K562 (cell line): Measurements from ENCODE around the gene HSPB7. TPM values are rescaled to one million over a fixed set of nuclear protein-coding genes. Genes with fewer than 3 reads are reported as not detected.

Experiments used
- BDP1 ChIP-seq: IDR thresholded peaks from 3 replicates; pipeline ENCODE4 v1.6.1; 2011; ENCODE audit not compliant: insufficient read length, insufficient read depth
- CBX8 ChIP-seq: fragments of 200-600 bp; sonication (generic); IDR thresholded peaks from 2 replicates; pipeline ENCODE4 v1.6.1; 2012; ENCODE audit warnings: borderline replicate concordance, mixed run types, low read depth, mild to moderate bottlenecking, moderate library complexity, mixed read lengths, low read length, control low read depth, inconsistent platforms; ENCODE audit not compliant: poor library complexity, severe bottlenecking; ENCODE audit errors: extremely low read depth
- CHD4 ChIP-seq: fragments of 200-600 bp; sonication (generic); IDR thresholded peaks from 3 replicates; pipeline ENCODE4 v1.6.1; 2012; ENCODE audit warnings: low read depth, mild to moderate bottlenecking, mixed read lengths, low read length, inconsistent platforms; ENCODE audit not compliant: insufficient read depth, insufficient replicate concordance, poor library complexity, severe bottlenecking
- CREM ChIP-seq: IDR thresholded peaks from 2 replicates; pipeline ENCODE4 v1.6.1; 2014; ENCODE audit warnings: antibody characterized with exemption, low read depth
- DLX4 ChIP-seq: fragments of 250-450 bp; sonication (Bioruptor Pico); IDR thresholded peaks from 2 replicates; pipeline ENCODE4 v1.6.1; 2021; ENCODE audit warnings: mild to moderate bottlenecking
- EZH2 ChIP-seq: IDR thresholded peaks from 2 replicates; pipeline ENCODE4 v1.6.1; 2012; ENCODE audit warnings: low read depth, mild to moderate bottlenecking, inconsistent platforms, low read length, borderline replicate concordance
- HCFC1 ChIP-seq: IDR thresholded peaks from 2 replicates; pipeline ENCODE4 v1.6.1; 2012; ENCODE audit warnings: low read depth, low read length, improper control_type of control experiment
- HDAC3 ChIP-seq: fragments of 450-650 bp; IDR thresholded peaks from 2 replicates; pipeline ENCODE4 v1.6.1; 2018; ENCODE audit warnings: borderline replicate concordance, mild to moderate bottlenecking, moderate library complexity; ENCODE audit not compliant: partially characterized antibody
- HLTF ChIP-seq: fragments of 450-650 bp; IDR thresholded peaks from 2 replicates; pipeline ENCODE4 v1.6.1; 2016
- HSF4 ChIP-seq: fragments of 250-450 bp; sonication (Bioruptor Pico); IDR thresholded peaks from 2 replicates; pipeline ENCODE4 v2.1.2; 2022; ENCODE audit warnings: mild to moderate bottlenecking, moderate library complexity, borderline replicate concordance
- KAT7 ChIP-seq: sonication (generic); formaldehyde crosslinking; IDR thresholded peaks from 2 replicates; pipeline ENCODE4 v1.8.0; 2022; ENCODE audit warnings: missing genetic modification reagents, mild to moderate bottlenecking, borderline replicate concordance
- KAT8 ChIP-seq: fragments of 450-650 bp; IDR thresholded peaks from 2 replicates; pipeline ENCODE4 v1.6.1; 2016; ENCODE audit warnings: low read depth, mild to moderate bottlenecking
- MAZ ChIP-seq, 2 experiments: fragments of 450-650 bp in 1 of 2; sonication (generic) in 1 of 2; formaldehyde crosslinking; IDR thresholded peaks in 1 of 2; conservative IDR thresholded peaks in 1 of 2; 2 replicates each; pipeline versions ENCODE4 v1.4.0 to v1.5.0; 2020; ENCODE audit warnings: mild to moderate bottlenecking in 1 of 2, missing genetic modification reagents in 1 of 2
- NFIX ChIP-seq: fragments of 250-450 bp; sonication (Bioruptor Pico); IDR thresholded peaks from 2 replicates; pipeline ENCODE4 v1.4.0; 2020; ENCODE audit warnings: low read depth, mild to moderate bottlenecking, moderate library complexity
- PHF21A ChIP-seq: fragments of 450-650 bp; IDR thresholded peaks from 2 replicates; pipeline ENCODE4 v1.6.1; 2017; ENCODE audit warnings: low read depth, borderline replicate concordance
- RFX7 ChIP-seq: fragments of 250-450 bp; sonication (Bioruptor Pico); IDR thresholded peaks from 2 replicates; pipeline ENCODE4 v1.5.1; 2021; ENCODE audit warnings: mild to moderate bottlenecking
- RNF2 ChIP-seq: sonication (generic); IDR thresholded peaks from 2 replicates; pipeline ENCODE4 v1.6.1; 2016
- SREBF1 ChIP-seq: fragments of 150-350 bp; IDR thresholded peaks from 2 replicates; pipeline ENCODE4 v1.6.1; 2014; ENCODE audit warnings: antibody characterized with exemption, low read depth, low read length, borderline replicate concordance
- SRSF1 ChIP-seq: fragments of 200-400 bp; formaldehyde crosslinking; IDR thresholded peaks from 2 replicates; pipeline ENCODE4 v1.6.1; 2017; ENCODE audit warnings: mild to moderate bottlenecking, low read depth, low read length, moderate library complexity
- ZBTB43 ChIP-seq: sonication (generic); formaldehyde crosslinking; IDR thresholded peaks from 2 replicates; pipeline ENCODE4 v1.8.0; 2023; ENCODE audit warnings: mild to moderate bottlenecking, missing genetic modification reagents
- ZFP30 ChIP-seq: fragments of 250-450 bp; sonication (Bioruptor Pico); IDR thresholded peaks from 2 replicates; pipeline ENCODE4 v1.8.0; 2022; ENCODE audit warnings: moderate library complexity, mild to moderate bottlenecking, inconsistent platforms, borderline replicate concordance
- ZNF12 ChIP-seq: sonication (generic); formaldehyde crosslinking; IDR thresholded peaks from 2 replicates; pipeline ENCODE4 v1.4.0; 2020; ENCODE audit warnings: mild to moderate bottlenecking, missing genetic modification reagents
- ZNF324 ChIP-seq: fragments of 250-450 bp; sonication (Bioruptor Pico); IDR thresholded peaks from 2 replicates; pipeline ENCODE4 v1.4.0; 2020; ENCODE audit warnings: mild to moderate bottlenecking
- ZNF655 ChIP-seq: fragments of 250-450 bp; sonication (Bioruptor Pico); IDR thresholded peaks from 2 replicates; pipeline ENCODE4 v1.5.0; 2021
- ZSCAN32 ChIP-seq: fragments of 450-650 bp; formaldehyde crosslinking; IDR thresholded peaks from 2 replicates; pipeline ENCODE4 v1.4.0; 2020; ENCODE audit warnings: mild to moderate bottlenecking, moderate library complexity
- ZZZ3 ChIP-seq: fragments of 450-650 bp; IDR thresholded peaks from 2 replicates; pipeline ENCODE4 v1.6.1; 2016; ENCODE audit warnings: antibody characterized with exemption, mild to moderate bottlenecking, moderate library complexity
- polyA plus RNA-seq, 8 experiments: library from polyadenylated mRNA; depleted of rRNA in 4 of 8; stranded (reverse) in 5 of 8; unstranded in 3 of 8; fragments of >200 nt; fragmentation: Nextera tagmentation in 2 of 8; fragmentation: Illumina TruSeq in 1 of 8; extraction: Ambion mirVana in 2 of 8; extraction: Trizol in 1 of 8; gene quantifications; 2 replicates each; pipeline versions ENCODE4 v1.2.1 to v1.2.3, GENCODE V29; 2011 to 2014; ENCODE audit warnings: inconsistent platforms in 1 of 8, missing spikeins in 1 of 8
- total RNA-seq, 7 experiments: library from RNA; depleted of rRNA in 6 of 7; stranded (reverse); fragments of >200 nt in 6 of 7; fragmentation: Illumina TruSeq in 2 of 7; extraction: Trizol in 2 of 7; gene quantifications; 2 replicates each; pipeline versions ENCODE4 v1.2.1 to v1.2.3, GENCODE V29; 2011 to 2021; ENCODE audit warnings: low replicate concordance in 1 of 7

Gene HSPB7
- total and polyA plus RNA-seq, 9 of the 15 experiments (the other 6 are each of a cell fraction or from before 2014, with no cell fraction given), result 0.05 to 0.19 (median 0.07) TPM; not detected in 6

- TF ChIP-seq MAZ (CRISPR knock-in tag; conservative IDR thresholded peaks at IDR 0.05 in 1 of 2, IDR thresholded peaks at IDR 0.05 in 1 of 2), result peak in 1 of 2 experiments; percentile 78
- peak; percentile 82; the same call in 1 of the 2 replicates for TF ChIP-seq PHF21A
- no peak; the same call in 1 of the 2 replicates for TF ChIP-seq ZNF12 (CRISPR knock-in tag)
- no peak for TF ChIP-seq HSF4 (CRISPR knock-in tag)
- no peak for TF ChIP-seq RFX7 (CRISPR knock-in tag)
- TF ChIP-seq NFIX (CRISPR knock-in tag), result no peak
- no peak for TF ChIP-seq SREBF1
- TF ChIP-seq ZNF324, result no peak
- TF ChIP-seq HCFC1, result peak; percentile 95
- no peak for TF ChIP-seq KAT8
- TF ChIP-seq ZNF655, result no peak
- TF ChIP-seq RNF2, result no peak
- no peak; the same call in 1 of the 2 replicates for TF ChIP-seq KAT7
- 0 out of 2 replicates have a peak, but pooled peaks have one; percentile 66 for TF ChIP-seq SRSF1
- TF ChIP-seq ZFP30 (CRISPR knock-in tag), result no peak
- TF ChIP-seq CHD4, result no peak
- TF ChIP-seq BDP1, result no peak
- peak; percentile 96 for TF ChIP-seq CREM
- no peak for TF ChIP-seq ZSCAN32 (CRISPR knock-in tag)
- TF ChIP-seq DLX4 (CRISPR knock-in tag), result no peak
- TF ChIP-seq CBX8, result no peak
- TF ChIP-seq EZH2, result no peak
- no peak for TF ChIP-seq ZBTB43
- no peak; the same call in 1 of the 2 replicates for TF ChIP-seq HLTF
- TF ChIP-seq ZZZ3, result no peak
- TF ChIP-seq HDAC3, result no peak
Measured at GRCh38 chr1:15975805-15976680, 41.8 kb downstream of the HSPB7 start, which contains the start of gene ZBTB17 (continued).
